HTR-8/SVneo (cell line): ENCODE measurements around the gene PRKCB.
"Not testable (repeated sequence)": the region's sequence is repeated elsewhere in the genome, so short reads cannot be mapped to it uniquely, and the experiment has no call there.

Experiments used
- DNase-seq: peaks from one replicate; pipeline ENCODE4 v3.0.0; 2011; ENCODE audit warnings: low spot score, mixed read lengths; ENCODE audit not compliant: insufficient read length
- FAIRE-seq: peaks from 2 replicates; lab custom pipeline; 2011; peaks lifted over from hg19 to GRCh38; lab: Jason Lieb, UNC

The PRKCB gene

DNA sequence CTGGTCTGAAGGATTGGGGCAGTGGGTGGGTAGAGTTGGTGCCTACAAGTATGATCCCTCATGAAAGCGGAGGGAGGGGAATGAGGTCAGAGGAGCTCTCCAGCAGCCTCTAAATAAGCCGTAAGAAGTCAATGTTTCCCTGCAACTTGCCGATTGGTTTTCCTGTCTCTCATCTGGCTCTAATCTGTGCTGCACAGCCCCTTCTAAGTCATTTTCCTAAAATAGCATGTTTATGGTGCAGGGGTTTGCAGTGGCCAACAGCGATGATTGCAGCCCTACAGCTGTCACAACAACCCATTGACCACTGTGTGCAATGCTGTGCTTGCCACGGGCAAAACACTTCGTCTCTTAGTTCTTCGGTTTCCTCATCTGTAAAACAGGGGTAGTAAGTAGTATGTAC is 189.2 kb downstream of the PRKCB start:
- no peak for DNase-seq
- no peak for FAIRE-seq

DNA sequence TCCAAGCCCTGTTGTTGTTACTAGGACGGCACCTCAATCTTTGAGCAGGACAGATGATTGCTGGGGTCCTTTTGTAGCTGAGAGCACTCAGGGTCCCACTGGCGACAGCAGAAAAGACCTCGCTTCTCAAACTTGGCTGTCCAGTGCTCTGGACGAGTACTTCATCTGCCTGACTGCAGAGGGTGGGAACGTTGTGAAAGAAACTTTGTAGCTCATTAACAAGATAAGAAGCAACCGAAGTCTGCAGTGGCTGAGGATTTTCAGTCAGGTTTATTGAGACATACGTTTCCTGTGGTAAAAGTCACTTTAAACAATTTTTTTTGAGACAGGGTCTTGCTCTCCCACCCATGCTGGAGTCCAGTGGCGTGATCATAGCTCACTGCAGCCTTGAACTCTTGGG is 191.7 kb downstream of the PRKCB start:
- DNase-seq, result no peak
- no peak for FAIRE-seq

DNA sequence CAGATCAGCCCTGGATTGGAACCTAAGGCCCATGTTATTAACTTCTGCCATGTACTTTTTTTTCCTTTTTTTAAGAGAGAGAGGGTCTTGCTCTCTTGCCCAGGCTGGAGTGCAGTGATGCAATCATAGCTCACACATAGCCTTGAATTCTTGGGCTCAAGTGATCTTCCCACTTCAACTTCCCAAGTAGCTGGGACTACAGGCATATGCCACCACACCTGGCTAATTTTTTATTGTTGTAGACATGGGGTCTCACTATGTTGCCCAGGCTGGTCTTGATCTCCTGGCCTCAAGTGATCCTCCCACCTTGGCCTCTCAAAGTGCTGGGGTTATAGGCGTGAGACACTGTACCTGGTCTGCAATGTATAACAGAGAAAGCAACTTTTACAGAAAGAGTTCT is 194.1 kb downstream of the PRKCB start:
- FAIRE-seq, DNase-seq: not testable (repeated sequence)

DNA sequence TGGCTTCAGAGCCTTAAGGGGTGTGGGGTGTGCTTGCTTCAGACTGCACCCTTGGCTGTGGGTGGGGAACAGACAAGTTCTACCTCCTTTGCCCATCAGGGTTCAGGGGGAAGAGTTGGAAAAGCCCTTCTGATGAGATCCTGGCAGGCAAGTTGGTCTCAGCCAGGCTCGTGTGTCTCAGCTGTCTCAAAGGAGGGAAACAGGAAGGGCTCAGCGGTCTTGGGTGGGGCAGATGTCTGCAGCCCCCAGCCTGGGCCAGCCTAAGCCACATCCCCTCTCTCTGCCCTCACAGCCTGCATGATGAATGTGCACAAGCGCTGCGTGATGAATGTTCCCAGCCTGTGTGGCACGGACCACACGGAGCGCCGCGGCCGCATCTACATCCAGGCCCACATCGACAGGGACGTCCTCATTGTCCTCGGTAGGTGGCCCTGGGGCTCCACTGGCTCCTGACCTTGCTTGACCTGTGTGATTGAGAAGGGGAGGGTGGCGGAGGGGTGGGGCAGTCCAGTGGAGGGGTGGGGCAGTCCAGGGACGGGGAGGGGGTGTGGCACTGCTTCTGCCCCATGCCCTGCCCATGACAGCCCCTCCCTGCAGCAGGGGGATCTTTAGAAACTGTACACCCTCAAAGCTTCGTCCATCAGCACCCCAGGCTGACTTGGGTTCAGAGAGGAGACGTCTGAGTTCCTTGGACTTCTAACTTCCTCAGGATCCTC is 199.5 kb downstream of the PRKCB start:
- FAIRE-seq (no peak), DNase-seq (no peak)

DNA sequence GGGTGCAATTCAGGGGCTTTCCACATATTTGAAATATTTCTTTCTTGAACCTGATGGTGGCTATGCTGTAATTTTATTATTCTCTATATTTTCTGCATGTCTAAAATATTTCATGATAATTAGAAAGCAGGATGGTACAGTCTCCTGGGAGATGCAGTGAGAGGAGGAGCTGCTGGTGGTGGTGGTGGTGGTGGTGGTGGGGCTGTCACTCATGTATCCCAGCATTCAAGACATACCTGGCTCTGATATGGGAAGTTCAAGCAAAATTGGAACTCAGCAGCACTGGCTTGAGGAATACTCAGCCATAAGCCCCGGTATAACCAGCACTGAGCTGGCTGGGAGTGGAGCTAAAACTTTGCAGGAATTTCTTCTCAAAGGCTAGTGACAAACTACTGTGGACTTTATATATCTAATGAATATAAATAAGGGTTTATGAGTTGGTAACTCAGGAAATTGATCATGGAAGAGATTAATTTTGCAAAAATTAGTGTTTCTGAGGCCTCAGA is 200.3 kb downstream of the PRKCB start:
- FAIRE-seq, result no peak
- DNase-seq, result no peak

DNA sequence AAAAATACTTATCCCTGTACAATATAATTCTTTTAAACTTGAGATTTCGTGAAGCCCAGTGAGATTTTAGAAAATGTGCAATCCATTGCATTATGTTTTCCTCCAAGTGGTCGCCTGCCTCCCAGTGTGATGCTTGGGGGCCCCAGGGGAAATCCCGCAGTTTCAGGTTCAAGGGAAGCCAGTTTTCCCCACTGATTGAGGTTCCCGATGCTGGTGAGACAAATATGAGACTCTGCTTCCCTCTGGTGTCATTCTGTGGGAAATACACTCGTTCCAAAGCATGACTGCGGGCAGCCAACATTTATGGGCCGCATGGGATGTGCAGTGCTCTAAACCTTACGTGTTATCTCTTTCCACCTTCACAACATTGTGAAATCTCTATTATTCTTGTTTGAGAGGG is 200.8 kb downstream of the PRKCB start:
- FAIRE-seq (no peak), DNase-seq (peak; percentile 61)

DNA sequence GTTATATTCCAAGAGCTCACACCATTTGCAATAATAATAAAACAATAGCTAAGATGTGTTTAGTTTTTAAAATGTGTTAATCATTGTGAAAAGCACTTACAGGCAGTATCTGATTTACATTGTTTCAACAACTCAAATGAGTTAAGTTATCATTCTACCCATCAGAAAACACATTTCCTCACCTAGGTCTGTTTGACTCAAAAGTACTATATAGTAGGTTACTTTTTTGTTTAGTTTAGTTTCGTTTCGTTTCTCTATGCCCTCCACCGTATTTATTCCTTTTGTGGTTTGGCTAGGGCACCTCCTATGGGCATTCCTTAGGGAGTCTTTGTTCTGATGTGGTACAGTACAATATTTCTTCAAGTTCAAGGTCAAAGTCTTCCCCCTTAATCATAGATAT is 201.6 kb downstream of the PRKCB start:
- no peak for FAIRE-seq
- DNase-seq, result no peak

DNA sequence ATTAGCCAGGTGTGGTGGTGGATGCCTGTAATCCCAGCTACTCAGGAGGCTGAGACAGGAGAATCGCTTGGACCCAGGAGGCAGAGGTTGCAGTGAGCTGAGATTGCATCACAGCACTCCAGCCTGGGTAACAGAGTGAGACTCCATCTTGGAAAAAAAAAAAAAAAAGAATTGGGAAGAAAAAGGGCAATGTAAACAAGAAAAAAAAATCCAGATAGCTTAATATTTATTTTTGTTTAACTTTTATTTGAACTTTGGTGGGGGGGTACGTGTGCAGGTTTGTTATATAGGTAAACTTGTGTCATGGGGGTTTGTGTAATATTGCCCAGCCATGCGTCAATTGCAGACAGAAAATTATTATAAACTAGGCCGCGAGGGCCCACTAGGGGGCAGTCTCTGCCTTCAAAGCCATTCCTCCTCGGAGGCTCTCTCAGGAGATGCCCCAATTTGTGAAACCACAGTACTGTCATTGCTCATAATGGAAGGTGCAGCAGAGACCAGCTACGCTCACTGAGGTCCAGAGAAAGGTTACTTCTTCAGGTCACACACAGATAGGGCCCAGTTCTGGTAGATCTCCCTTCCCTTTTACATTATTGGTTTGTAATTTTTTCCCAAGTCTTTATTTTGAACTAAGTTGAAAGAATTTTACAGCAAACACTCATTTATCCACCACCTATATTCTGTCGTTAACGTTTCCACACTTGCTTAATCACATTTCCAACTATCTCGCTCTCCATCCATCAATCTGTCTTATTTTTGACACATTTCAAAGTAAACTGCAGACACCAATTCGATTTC is 206.2 kb downstream of the PRKCB start:
- no peak for FAIRE-seq
- DNase-seq, result peak; percentile 66

DNA sequence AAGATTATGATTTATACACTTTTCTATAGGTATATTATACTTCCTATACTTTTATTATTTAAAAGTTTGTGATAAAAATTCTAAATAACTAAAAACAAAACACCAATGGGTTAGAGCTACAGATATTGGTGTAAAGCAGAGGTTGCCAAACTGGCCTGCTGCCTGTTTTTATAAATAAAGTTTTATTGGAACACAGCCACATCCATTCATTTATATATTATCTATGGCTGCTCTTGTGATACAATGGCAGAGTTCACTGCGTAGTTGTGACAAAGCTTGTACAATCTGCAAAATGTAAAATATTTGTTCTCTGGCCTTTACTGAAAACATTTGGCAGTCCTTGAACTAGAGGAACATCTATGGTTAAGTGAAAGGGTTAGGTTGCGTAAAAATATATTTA is 208.7 kb downstream of the PRKCB start:
- DNase-seq, result no peak
- FAIRE-seq, result no peak

DNA sequence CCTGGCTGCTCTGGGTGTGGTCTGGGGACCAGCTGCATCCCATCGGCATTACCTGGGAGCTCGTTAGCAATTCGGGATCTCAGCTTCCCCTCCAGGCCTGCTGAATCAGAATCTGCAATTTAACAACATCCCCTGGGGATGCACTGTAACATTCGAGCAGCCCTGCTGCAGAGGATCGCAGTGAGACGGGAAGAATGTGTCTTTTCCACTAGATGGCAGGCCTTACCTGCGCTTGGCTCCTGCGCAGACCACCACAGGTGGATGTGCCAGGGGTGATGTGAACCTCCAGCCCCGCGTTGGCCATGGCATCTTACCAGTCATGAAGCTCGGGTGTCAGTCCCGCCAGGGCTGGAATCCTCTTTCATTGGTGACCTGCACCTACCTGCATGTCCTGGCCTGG is 209.9 kb downstream of the PRKCB start:
- DNase-seq, result peak; percentile 52
- FAIRE-seq, result no peak

DNA sequence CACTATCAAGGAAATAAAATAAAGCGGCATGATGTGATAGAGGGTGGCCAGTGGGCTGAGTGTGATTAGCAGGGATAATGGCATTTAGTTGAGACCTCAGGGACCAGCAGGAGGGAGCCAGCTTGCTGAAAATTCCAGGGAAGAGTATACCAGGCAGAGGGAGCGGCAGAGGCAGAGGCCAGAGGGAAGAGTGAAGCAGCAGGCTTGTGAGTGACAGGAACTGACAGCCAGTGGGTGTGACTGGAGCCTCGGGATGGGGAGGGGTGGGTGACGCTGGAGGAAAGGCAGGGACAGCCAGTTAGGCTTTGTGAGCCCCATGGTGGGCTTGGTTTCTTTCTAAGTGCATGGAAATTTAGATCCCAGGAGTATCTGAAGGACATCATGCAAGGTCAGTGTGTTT is 210.7 kb downstream of the PRKCB start:
- no peak for DNase-seq
- no peak for FAIRE-seq

DNA sequence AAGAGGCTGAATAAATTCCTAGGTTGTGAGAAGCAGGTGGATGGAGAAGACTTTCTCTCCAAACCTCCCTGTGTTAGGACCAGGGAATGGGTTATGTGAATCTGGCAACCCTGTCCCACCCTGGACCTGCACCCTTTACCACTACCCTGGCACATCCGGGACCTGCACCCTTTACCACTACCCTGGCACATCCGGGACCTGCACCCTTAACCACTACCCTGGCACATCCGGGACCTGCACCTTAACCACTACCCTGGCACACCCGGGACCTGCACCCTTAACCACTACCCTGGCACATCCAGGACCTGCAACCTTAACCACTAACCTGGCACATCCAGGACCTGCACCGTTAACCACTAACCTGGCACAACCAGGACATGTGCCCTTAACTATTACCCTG is 213.3 kb downstream of the PRKCB start:
- DNase-seq (no peak), FAIRE-seq (no peak)

DNA sequence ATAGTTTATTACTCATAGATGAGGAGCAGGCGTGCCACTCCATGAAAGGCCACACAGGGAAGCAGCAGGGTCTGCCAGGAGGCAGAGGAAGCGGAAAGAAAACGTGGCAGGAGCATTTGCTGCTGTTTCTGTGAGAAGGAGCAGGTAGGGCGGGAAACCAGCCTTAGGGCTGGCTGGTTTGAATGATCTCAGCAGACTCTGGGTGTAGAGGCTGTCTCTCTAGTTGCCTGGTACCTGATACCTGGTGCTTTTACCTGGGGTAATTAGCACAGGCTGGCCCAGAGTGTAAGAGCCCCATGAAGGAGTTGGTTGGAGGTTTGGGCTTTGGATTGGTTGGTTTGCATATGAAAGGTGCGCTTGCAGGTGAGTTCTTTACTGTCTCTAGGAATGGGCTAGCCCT is 215.3 kb downstream of the PRKCB start:
- FAIRE-seq, result no peak
- DNase-seq, result no peak

DNA sequence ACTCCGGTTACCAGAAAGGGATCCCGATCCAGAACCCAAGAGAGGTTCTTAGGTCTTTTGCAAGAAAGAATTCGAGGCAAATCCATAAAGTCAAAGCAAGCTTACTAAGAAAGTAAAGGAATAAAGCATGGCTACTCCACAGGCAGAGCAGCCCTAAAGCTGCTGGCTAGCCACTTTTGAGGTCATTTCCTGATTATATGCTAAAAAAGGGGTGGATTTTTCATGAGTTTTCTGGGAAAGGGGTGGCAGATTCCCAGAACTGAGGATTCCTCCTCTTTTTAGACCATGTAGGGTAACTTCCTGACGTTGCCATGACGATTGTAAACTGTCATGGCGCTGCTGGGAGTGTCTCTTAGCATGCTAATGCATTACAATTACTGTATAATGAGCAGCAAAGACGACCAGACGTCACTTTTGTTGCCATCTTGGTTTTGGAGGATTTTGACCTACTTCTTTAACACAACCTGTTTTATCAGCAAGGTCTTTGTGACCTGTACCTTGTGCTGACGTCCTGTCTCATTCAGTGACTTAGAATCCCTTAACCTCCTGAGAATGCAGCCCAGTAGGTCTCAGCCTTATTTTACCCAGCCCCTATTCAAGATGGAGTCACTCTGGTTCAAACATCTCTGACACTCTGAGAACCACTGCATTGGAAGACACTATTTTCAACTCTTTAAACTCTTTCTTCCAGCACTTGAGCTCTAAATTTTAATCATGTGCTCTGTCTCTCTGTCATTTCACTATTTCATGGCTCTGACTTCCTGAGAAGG is 216.7 kb downstream of the PRKCB start:
- no peak for FAIRE-seq

DNA sequence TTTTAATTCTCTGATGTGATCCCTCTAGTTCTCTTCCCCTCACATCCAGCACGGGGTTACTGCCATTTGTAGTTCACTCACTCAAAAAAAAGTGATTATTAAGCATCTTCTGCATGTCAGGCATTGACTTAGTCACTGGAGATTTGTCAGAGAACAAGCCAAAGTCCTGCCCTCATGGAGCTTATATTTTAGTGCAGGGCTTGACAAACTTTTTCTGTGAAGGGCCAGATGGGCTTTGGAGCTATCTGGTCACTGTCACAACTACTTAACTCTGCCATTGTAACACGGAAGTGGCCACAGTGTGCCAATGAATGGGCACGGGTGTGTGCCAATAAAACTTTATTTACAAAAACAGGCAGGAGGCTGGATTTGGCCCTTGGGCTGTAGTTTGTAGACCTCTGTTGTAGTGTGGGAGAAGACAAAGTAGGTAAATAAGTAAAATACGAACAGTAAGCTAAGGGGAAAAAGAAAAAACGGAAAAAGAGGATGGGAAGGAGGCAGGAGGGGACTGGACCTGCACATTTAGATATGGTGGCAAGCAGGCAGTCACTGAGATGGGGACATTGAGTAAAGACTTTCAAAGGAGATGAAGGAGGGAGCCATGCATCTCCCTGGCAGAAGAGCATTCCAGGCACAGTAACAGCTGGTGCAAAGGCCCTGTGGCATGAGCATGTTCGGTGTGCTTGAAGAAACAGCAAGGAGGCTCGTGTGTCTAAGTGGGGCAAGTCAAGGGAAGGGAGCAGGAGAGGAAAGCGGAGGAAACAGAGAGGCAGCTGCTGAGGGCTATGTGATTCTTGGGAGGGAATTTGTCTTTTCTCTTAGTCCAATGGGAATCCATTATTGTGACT is 217.5 kb downstream of the PRKCB start:
- FAIRE-seq (no peak), DNase-seq (no peak)

More for the DNA sequence above, 216.7 kb downstream of the PRKCB start:
- no peak for DNase-seq

DNA sequence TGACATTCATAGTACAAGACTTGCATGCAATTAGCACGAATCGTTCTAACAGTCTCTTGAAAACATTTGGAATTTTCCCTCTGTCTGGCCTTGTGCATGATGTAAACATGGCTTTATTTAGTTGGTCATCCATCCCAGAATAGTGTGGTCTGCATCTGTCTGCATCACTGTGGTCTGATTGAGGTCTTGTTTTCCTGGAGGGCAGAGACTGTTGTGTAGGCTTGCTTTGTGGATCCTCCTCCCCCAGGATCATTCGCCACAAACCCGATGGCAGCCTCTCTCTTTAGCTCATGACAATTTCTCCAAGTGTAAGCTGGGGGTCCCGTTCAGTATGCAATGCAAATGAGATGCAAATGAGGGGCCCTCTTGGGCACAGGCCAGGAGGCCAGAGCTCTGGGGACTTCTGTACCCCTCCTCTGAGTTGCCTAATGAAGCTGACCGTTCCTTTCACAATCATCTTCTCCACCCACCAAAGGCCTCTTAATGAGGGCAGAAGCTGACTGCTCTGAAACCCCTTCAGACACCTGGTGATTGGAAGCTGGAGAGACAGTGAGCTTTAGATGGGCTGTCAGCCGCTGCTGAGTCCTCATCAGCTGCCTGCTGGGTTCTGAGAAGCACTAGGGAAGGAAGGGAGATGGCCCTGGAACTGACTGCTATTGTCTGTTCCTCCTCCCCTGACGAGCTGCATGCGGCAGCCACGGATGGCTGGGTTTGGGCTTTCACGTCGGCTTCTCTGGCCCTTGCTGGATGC is 219.1 kb downstream of the PRKCB start:
- no peak for DNase-seq
- FAIRE-seq, result no peak

DNA sequence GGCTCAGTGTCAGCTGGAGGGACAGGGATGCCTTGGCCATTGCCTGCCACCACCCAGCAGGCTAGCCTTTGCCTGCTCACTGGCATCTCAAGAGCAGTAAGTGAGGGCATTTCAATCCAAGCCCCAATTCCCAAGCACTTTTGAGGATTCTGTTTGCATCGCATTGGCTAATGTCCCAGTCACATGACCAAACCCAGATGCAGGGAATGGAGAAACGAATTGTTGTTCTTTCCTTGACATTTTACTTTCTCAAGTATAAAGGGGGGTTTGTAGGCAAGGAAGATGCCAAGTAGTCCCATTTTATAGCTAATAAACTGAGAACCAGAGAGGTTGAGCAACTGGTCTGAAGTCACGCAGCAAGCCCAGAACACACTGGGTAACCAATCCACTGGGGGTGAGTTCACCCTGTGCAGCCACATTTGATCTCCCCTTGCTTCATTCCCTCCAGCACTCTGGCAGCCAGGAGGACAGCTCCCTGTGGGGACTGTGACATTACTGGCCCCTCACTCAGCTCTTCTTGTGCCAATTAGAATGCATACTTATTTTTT is 226.6 kb downstream of the PRKCB start:
- DNase-seq (no peak), FAIRE-seq (no peak)

DNA sequence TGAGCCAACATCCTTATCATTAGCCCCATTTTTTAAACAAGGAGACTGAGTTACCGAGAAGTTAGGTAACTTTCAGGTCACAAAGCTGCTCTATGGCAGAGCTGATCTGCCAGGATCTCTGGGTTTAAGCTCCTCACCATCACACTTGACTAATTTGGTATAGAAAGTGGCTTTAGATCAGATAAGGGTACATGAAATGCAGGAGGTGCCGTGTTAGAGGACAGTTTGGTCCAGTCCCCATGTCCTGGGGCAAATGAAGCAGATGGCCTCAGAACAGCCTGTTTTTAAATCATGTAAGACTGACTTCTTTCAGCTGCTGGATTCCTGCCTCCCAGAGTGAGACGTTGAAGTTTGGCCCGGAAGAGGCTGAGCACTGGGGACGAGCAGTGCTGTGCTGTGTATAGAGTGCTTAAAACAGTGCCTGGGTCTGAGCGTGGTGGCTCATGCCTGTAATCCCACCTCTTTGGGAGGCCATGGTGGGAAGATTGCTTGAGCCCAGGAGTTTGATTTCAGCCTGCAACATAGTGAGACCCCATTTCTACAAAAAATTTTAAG is 233.3 kb downstream of the PRKCB start:
- DNase-seq (no peak), FAIRE-seq (no peak)

DNA sequence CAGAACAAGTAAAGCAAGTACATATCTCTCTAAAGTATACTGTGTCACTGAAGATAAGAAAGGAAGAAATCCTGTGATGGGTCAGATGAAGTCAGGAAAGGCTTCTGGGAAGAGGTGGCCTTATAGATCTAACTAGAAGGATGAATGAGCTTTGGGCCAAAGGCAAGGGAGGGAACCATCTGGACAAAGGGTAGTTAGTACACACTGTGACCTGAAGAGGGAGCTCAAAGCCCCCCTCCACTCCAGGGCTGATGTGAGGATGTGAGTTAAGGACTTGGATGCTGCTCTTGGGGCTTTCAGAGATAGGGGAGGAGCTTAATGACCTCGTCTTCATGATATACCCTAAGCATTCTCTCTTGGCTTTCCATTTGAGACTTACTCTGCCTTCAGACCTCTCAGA is 235.1 kb downstream of the PRKCB start:
- DNase-seq, result peak; percentile 28
- FAIRE-seq, result no peak
